Neutrophil (primary cell): ENCODE data around the gene GTPBP3.

Source experiments
- H3K27ac ChIP-seq: fragments of 200-600 bp; sonication (generic); 2 replicates; pipeline ENCODE4 v1.5.1; 2016; ENCODE audit warnings: mild to moderate bottlenecking, moderate library complexity
- H3K27me3 ChIP-seq: fragments of 200-600 bp; sonication (generic); 2 replicates; pipeline ENCODE4 v1.6.0; 2016; ENCODE audit warnings: mild to moderate bottlenecking
- H3K36me3 ChIP-seq: fragments of 200-600 bp; sonication (generic); 2 replicates; pipeline ENCODE4 v1.5.1; 2017
- H3K4me1 ChIP-seq, 2 experiments: fragments of 200-600 bp in 1 of 2; sonication (generic) in 1 of 2; 1 replicate in 1 of 2; 2 replicates in 1 of 2; pipeline versions ENCODE4 v1.5.1 to v1.6.1; 2013 to 2016; ENCODE audit warnings: low read depth in 1 of 2, low read length in 1 of 2, mild to moderate bottlenecking in 1 of 2, moderate library complexity in 1 of 2; ENCODE audit not compliant: control insufficient read depth in 1 of 2, insufficient read depth in 1 of 2
- H3K4me3 ChIP-seq, 2 experiments: fragments of 200-600 bp in 1 of 2; sonication (generic) in 1 of 2; 1 replicate in 1 of 2; 2 replicates in 1 of 2; pipeline ENCODE4 v1.5.1; 2013 to 2016; ENCODE audit warnings: low read depth in 1 of 2, low read length in 1 of 2, mild to moderate bottlenecking in 1 of 2, moderate library complexity in 1 of 2
- H3K9me3 ChIP-seq: fragments of 200-600 bp; sonication (generic); 2 replicates; pipeline ENCODE4 v1.5.1; 2016
- CTCF ChIP-seq: fragments of 200-600 bp; sonication (generic); IDR thresholded peaks from 2 replicates; pipeline ENCODE4 v1.5.1; 2016; ENCODE audit warnings: antibody characterized with exemption

GTPBP3 gene

DNA sequence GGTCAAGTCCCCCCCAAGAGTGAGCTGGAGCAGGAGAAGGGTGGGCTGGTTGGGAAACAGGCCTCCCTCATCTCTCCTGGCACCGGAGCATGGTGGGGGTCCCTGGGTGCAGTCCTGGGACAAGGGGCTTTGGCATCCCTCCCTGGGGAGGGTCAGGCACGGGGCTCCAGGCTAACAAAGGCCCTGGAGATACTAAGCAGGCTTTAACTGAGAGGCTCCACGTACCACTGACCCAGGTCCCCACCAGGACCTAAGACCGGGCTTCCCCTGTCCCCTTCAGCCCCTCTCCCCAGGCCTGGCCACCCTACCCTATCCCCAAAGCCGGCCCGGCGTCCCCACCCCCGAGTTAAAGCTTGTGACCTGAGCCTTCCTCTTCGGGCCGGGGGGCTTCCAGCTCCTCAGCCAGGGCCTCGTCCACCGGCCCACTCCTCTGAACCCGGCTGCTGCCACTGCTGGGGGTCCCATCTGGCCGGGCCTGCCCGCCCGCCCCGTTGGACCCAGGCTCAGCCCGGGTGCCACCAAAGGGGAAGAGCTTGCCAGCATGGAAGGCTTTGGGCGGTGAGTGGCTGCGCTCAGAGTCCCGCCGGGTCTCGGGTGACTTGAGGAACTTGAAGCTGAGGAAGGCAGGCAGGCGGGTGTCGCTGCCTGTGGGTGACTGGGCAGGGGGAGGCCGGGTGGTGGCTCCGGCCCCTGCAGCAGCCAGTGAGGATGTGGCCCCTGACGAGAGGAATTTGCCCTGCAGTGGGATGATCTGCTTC is 12.8 kb upstream of the GTPBP3 start:
- Histone ChIP-seq H3K36me3 (peaks cover 34% of the 10 kb centered on the region), H3K27me3 (peaks cover 70% of the 10 kb centered on the region), H3K4me3 (no peak overlapping the region), H3K27ac (no peak overlapping the region), H3K4me1 (peaks cover 14 to 18% of the 10 kb centered on the region in 2 experiments), H3K9me3 (no peaks in the 10 kb centered on the region)
- TF ChIP-seq CTCF: no peak

GRCh38 chr19:17325133-17325532 is 12.2 kb upstream of the GTPBP3 start:
- H3K27me3 ChIP-seq: peaks cover 76% of the 10 kb centered on the region
- H3K36me3 ChIP-seq: peaks cover 28% of the 10 kb centered on the region
- H3K4me1 ChIP-seq: peaks cover 14 to 19% of the 10 kb centered on the region in 2 experiments
- H3K27ac ChIP-seq: no peak overlapping the region
- H3K9me3 ChIP-seq: no peaks in the 10 kb centered on the region
- no peak overlapping the region for H3K4me3 ChIP-seq
- TF ChIP-seq CTCF: no peak

DNA sequence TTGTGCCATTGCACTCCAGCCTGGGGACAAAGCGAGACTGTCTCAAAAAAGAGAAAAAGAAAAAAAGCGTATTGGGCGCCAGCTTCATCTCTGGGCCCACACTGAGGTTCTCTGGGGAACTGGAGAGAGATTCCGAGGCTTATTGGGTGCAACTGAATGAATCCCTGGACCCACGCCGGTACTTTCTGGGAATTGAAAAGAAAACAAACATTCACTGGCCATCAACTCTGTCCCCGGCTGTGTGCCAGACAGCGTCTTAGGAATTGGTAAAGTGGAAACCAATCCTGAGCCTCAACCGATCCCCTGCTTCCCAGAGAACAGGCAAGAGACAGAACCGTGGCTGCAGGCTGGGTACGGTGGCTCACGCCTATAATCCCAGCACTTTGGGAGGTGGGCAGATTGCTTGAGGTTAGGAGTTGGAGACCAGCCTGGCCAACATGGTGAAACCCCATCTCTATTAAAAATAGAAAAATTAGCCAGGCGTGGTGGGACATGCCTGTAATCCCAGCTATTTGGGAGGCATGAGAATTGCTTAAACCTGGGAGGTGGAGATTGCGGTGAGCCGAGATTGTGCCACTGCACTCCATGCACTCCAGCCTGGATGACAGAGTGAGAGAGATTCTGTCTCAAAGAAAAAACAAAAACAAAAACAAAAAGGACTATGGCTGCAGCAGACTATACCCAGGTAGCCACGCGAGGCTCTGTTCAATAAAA is 11.3 kb upstream of the GTPBP3 start:
- no peak for TF ChIP-seq CTCF
- Histone ChIP-seq H3K9me3 (no peaks in the 10 kb centered on the region), H3K27ac (no peak overlapping the region), H3K4me1 (peaks cover 14 to 19% of the 10 kb centered on the region in 2 experiments), H3K36me3 (peaks cover 19% of the 10 kb centered on the region), H3K4me3 (no peak overlapping the region), H3K27me3 (peaks cover 85% of the 10 kb centered on the region)

DNA sequence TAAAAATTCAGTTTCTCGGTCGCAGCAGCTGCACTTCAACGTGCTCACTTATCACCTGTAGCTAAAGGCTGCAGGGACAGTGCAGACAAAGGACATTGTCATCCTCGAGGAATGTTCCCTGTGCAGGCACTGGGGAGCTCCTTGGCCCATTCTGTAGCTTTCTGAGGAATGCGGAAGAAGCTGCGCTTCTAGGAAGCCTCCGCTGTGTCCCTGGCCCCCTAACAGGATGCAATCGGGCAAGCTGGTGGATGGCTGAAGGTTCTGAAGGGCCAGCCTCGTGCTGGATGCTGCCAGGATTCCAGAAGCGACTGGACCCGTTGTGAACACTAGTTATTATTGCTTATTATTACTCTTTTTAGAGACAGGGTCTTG is 10.8 kb upstream of the GTPBP3 start:
- peaks cover 91% of the 10 kb centered on the region for H3K27me3 ChIP-seq
- no peaks in the 10 kb centered on the region for H3K9me3 ChIP-seq
- no peak overlapping the region for H3K27ac ChIP-seq
- H3K4me3 ChIP-seq: no peak overlapping the region
- peaks cover 14% of the 10 kb centered on the region for H3K36me3 ChIP-seq
- H3K4me1 ChIP-seq: peaks cover 14 to 19% of the 10 kb centered on the region in 2 experiments
- no peak for TF ChIP-seq CTCF

DNA sequence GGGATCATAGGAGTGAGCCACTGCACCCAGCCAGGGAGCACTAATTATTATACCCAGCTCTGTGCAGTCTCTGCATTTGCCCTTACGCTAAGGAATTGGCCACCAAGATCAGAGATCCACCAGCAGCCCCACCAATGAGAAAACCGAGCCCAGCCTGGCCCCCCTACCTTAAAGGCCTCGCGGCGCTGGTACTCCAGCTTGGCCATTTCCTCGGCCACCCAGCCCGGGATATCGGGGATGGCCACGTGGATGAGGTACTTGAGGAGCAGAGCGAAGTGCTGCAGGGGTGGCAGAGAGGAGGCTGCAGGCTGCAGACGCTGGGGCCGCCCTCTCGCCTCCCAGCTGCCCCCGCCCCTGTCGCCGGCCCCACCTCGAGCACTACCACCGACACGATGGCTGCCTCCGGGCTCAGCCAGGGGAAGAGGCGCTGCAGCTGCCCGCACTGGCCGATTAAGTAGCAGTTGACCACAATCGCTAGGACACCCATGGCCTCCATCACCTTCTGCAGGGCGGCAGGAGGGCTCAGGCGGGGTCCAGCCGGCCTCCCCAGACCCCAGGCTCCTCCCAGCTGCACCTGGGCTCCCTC is 10.2 kb upstream of the GTPBP3 start:
- Histone ChIP-seq H3K4me1 (peaks cover 14 to 19% of the 10 kb centered on the region in 2 experiments), H3K4me3 (no peak overlapping the region), H3K9me3 (no peaks in the 10 kb centered on the region), H3K27me3 (peaks cover 93% of the 10 kb centered on the region), H3K36me3 (peaks cover 8% of the 10 kb centered on the region), H3K27ac (no peak overlapping the region)
- no peak for TF ChIP-seq CTCF
